Measurements from ENCODE around the gene RGS7BP. TPM values are rescaled to one million over a fixed set of nuclear protein-coding genes. Genes with fewer than 3 reads are reported as not detected.

The RGS7BP gene
- total RNA-seq, result 0.65 and 1.6 TPM in 2 replicates

GRCh38 chr5:64505769-64506566, at the start of gene RGS7BP:
RGS7BP (plus strand) TSS chr5:64506015; CDS start chr5:64506625, 610 bp downstream.

Small RNA genes lying within 50 kb of the gene (small RNA-seq; reads per million reads assigned to genes)
- gene RN7SL169P (not detected), gene RNU6-294P (not detected)

Other genes starting within 250 kb of the RGS7BP start
- not detected in 2 replicates for gene SHISAL2B, start 184.5 kb downstream of the RGS7BP start, total RNA-seq

Measured in vein endothelial cell (primary cell).